ENCODE data around the gene JMJD6. TPM values are rescaled to one million over a fixed set of nuclear protein-coding genes. Genes with fewer than 3 reads are reported as not detected.

JMJD6 gene
- total and polyA plus RNA-seq, 2 of the 8 experiments (the other 6 are each of a cell fraction or from before 2014, with no cell fraction given), result 8.6 to 18.6 TPM

GRCh38 chr17:76686538-76687297 lies 39.7 kb downstream of the JMJD6 start (continued):
- TF ChIP-seq TBP (IDR thresholded peaks at IDR 0.05; ENCODE audit: low read depth, low read length) (no peak), CHD7 (IDR thresholded peaks at IDR 0.05; ENCODE audit: insufficient replicate concordance, low read length) (no peak), MAFK (IDR thresholded peaks at IDR 0.05; ENCODE audit: low read depth, low read length) (no peak), POLR2AphosphoS5 (IDR thresholded peaks at IDR 0.05; ENCODE audit: low read depth, low read length) (no peak), BCL11A (IDR thresholded peaks at IDR 0.05; ENCODE audit: low read depth in 2 of 2, low read length in 2 of 2) (no peak), ATF3 (IDR thresholded peaks at IDR 0.05; ENCODE audit: insufficient read depth, low read depth, low read length) (no peak), SIX5 (IDR thresholded peaks at IDR 0.05; ENCODE audit: low read depth, low read length) (no peak), FOSL1 (IDR thresholded peaks at IDR 0.05; ENCODE audit: insufficient read depth, low read depth, low read length) (no peak), TEAD4 (IDR thresholded peaks at IDR 0.05; ENCODE audit: low read depth, low read length) (no peak), SP2 (IDR thresholded peaks at IDR 0.05; ENCODE audit: low read length) (no peak), ZNF274 (IDR thresholded peaks at IDR 0.05; ENCODE audit: borderline replicate concordance, extremely low read depth, low read length) (no peak)

Data from H1 (cell line).